H1 (cell line): ENCODE measurements around the gene TLL2.

Experiments used
- BRCA1 ChIP-seq: IDR thresholded peaks from 2 replicates; pipeline ENCODE4 v1.6.1; 2012; ENCODE audit warnings: low read depth, low read length, improper control_type of control experiment
- EP300 ChIP-seq, 2 experiments: IDR thresholded peaks; 1 replicate in 1 of 2; 2 replicates in 1 of 2; pipeline ENCODE4 v1.6.1; 2011 to 2012; ENCODE audit warnings: low read depth in 2 of 2, low read length in 2 of 2, mild to moderate bottlenecking in 2 of 2, borderline replicate concordance in 1 of 2, inconsistent platforms in 1 of 2, moderate library complexity in 1 of 2
- HDAC6 ChIP-seq: IDR thresholded peaks from one replicate; pipeline ENCODE4 v1.7.1; 2012; ENCODE audit warnings: low read depth, mild to moderate bottlenecking, inconsistent platforms, low read length, moderate library complexity
- POU5F1 ChIP-seq: IDR thresholded peaks from 2 replicates; pipeline ENCODE4 v1.6.1; 2011; ENCODE audit warnings: low read depth, mild to moderate bottlenecking, low read length, moderate library complexity
- TAF1 ChIP-seq: IDR thresholded peaks from 2 replicates; pipeline ENCODE4 v1.6.1; 2011; ENCODE audit warnings: mild to moderate bottlenecking, low read depth, low read length
- TF ChIP-seq, protein P1 (sequence below), 3 experiments: IDR thresholded peaks; 1 replicate in 2 of 3; 2 replicates in 1 of 3; pipeline versions ENCODE4 v1.5.1 to v1.6.1; 2011; ENCODE audit warnings: low read length in 3 of 3, mild to moderate bottlenecking in 3 of 3, inconsistent platforms in 2 of 3, low read depth in 1 of 3, moderate library complexity in 1 of 3; ENCODE audit not compliant: insufficient read depth in 1 of 3; ENCODE audit errors: control extremely low read depth in 1 of 3
- TF ChIP-seq, protein P2 (sequence below): IDR thresholded peaks from 2 replicates; pipeline ENCODE4 v1.6.1; 2011; ENCODE audit warnings: low read depth, mild to moderate bottlenecking, low read length; ENCODE audit not compliant: insufficient read depth

DNA sequence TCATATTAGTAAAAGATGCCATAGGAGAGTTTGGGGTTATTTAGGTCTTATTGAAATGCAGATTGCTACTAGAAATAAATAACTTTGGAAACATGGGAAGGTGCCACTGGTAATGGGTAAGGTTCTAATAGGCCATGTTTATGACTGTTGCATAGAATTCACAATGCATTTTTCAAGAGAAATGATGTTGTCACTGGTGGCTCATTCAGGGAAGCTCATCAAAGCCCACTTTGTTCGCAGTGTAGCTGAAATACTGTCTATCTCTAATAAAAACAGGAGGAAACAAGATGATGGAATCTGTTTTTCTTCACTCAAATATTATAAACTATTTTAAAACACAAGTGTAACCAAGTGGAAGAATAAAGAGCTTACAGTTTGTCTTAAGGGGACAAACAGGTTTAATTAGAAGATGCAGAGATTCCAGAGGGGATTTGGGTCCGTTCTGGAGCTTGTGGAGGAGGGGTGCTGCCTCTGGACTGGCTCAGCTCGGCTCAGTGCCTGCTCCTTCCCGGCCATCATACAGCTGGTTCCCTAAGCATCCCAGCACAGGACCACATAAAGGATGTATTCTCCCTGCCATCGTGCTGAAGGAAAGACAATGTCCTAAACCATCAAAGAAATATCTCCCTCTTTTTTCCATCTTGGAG is 175.3 kb downstream of the TLL2 start:
- no peak for TF ChIP-seq TAF1
- no peak for TF ChIP-seq POU5F1
- TF ChIP-seq, protein P1, sequence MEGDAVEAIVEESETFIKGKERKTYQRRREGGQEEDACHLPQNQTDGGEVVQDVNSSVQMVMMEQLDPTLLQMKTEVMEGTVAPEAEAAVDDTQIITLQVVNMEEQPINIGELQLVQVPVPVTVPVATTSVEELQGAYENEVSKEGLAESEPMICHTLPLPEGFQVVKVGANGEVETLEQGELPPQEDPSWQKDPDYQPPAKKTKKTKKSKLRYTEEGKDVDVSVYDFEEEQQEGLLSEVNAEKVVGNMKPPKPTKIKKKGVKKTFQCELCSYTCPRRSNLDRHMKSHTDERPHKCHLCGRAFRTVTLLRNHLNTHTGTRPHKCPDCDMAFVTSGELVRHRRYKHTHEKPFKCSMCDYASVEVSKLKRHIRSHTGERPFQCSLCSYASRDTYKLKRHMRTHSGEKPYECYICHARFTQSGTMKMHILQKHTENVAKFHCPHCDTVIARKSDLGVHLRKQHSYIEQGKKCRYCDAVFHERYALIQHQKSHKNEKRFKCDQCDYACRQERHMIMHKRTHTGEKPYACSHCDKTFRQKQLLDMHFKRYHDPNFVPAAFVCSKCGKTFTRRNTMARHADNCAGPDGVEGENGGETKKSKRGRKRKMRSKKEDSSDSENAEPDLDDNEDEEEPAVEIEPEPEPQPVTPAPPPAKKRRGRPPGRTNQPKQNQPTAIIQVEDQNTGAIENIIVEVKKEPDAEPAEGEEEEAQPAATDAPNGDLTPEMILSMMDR (IDR thresholded peaks at IDR 0.05; ENCODE audit: control extremely low read depth in 1 of 3, insufficient read depth in 1 of 3, low read depth in 1 of 3, low read length in 3 of 3) = no peak
- TF ChIP-seq, protein P2, sequence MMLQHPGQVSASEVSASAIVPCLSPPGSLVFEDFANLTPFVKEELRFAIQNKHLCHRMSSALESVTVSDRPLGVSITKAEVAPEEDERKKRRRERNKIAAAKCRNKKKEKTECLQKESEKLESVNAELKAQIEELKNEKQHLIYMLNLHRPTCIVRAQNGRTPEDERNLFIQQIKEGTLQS = no peak
- no peak for TF ChIP-seq HDAC6
- no peak for TF ChIP-seq BRCA1
- TF ChIP-seq EP300 (IDR thresholded peaks at IDR 0.05; ENCODE audit: borderline replicate concordance in 1 of 2, low read depth in 2 of 2, low read length in 2 of 2) = no peak
